Islet precursor cell (in vitro differentiated cells): ENCODE measurements around the gene MTG1.
"Not testable (repeated sequence)": the region's sequence is repeated elsewhere in the genome, so short reads cannot be mapped to it uniquely, and the experiment has no call there.

Experiments
- DNase-seq: peaks from one replicate; pipeline ENCODE4 v3.0.0-alpha.2; 2018

Gene MTG1

DNA sequence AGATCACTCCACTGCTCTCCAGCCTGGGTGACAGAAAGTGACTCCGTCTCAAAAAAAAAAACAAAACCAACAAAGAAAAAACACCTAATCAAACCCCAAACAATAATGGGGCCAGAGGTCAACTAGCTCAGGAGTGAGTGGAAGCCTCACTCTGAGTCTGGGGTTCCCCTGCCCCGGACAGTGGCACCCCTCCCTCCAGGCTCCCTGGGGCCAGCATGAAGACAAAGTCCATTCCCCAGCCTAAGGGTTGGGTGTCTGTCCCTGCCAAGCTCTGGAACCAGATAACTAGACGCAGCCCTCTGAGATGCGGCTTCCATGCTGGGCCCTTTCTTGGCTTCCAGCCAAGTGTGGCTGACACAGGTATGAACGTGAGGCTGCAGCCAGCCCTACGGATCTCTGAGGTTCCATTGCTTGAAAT is 34.4 kb upstream of the MTG1 start:
- no peak for DNase-seq

DNA sequence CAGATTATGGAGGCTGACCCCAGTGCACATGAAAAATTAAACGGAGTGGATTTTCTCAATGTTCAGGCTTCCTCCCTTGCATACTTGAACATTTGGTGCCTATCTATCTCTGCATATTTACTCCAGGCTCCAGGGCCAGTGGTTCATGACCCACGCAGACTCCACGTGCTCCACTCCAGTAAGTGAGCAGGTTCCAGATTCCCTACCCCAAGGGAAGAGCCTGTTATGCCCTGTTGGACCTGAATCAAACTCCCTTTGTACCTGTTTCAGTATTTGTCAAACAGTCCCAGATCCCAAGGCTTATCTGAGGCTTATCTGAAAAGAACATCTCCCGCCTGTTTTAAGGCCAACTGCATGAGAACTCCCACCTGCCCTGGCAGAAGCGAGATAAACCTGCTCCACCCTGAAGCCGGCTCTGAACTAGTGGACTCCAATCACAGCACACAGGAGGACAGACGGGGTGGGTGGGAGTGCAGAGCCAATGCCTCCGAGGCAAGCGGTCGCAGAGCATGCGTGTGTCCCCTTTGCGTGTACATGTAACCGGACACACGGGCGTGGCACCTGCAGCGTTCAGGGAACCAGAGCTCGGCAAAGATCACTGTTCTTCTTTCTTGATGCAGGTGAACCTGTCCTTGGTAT is 33.9 kb upstream of the MTG1 start:
- no peak for DNase-seq

- no peak for DNase-seq
Measured at GRCh38 chr10:133361227-133361626, 32.7 kb upstream of the MTG1 start.

DNA sequence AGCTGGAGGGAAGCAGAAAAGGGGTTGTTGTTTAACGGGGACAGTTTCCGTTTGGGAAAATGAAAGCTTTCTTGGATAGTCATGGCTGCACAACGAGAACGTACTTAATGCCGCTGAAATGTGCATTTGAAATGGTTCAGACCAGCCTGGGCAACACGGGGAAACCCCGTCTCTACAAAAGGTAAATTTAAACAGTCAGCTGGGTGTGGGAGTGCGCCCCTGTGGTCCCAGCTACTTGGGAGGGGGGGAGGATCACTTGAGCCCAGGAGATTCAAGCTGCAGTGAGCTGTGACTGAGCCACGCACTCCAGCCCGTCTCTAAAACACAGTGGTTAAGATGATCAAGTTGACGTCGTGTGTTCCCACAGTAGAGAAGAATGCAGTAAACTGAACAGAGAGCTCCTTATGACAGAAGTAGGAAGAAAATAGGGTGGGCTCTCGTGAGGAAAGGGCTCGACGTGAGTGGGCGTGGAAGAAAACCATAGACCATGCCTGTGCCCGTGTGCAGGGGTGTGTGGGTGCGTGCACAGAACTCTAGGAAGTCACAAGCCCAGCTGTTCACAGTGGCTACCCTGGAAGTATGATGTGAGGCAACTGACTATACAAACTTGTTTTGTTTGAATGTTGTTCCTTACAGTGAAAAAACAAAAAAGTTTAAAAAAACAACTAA is 32.0 kb upstream of the MTG1 start:
- no peak for DNase-seq

- no peak for DNase-seq
Measured at GRCh38 chr10:133362846-133363245, 31.1 kb upstream of the MTG1 start.

- DNase-seq: no peak
Measured at GRCh38 chr10:133364645-133365431, 29.1 kb upstream of the MTG1 start.

GRCh38 chr10:133365461-133366129 is 28.4 kb upstream of the MTG1 start:
- DNase-seq: no peak

DNA sequence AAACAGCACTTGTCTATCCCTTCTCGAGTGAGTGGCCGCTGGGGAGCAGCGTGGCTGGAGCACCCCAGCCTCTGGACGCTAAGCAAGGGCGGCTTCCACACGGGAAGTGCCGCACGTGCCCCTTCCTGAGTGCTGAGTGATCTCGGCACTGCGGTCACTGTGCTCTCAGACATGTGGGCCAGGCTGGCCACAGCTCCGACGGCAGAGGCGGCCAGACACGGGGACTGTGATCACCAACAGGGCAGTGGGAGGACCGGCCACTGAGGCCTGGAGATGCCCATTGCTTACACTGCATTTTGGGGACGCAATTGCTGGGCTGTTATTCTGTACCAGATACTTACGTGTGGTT is 27.9 kb upstream of the MTG1 start:
- DNase-seq: no peak

GRCh38 chr10:133366751-133367150 is 27.2 kb upstream of the MTG1 start:
- DNase-seq: no peak

DNA sequence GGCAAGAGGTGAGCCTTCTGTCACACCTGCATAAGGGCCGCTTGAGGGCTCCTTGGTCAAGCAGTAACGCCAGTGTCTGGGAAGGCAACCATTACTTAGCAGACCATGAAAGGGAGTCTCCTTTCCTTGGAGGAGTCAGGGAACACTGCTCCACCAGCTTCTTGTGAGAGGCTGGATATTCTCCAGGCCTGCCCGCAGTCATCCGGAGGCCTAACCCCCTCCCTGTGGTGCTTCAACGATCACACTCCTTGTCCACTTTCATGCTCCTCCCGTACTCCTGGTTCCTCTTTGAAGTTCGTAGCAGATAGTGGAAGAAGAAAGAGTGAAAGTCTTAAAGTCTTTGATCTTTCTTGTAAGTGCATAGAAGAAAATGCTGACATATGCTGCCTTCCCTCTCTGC is 26.5 kb upstream of the MTG1 start:
- not testable (repeated sequence) for DNase-seq

DNA sequence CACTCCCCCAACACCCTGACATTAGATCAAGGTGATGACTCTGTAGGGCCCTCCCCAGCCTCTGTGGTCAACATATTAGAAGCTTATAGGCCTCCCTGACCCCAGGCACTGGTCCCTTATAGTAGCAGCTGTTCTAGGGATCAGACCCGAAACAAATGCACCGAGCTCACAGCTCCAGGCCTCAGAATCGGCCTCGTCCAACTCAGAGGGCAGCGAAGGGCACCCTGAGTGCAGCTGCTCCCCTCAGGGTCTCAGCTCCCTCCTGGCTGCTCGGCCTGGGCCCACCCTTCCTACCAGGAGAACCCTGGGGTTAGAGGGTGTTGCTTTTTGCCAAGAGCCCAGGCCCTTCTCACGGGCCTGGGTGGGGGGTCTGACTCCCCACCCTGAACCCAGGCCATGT is 25.8 kb upstream of the MTG1 start:
- no peak for DNase-seq

- no peak for DNase-seq
Measured at GRCh38 chr10:133370030-133370786, 23.7 kb upstream of the MTG1 start.

DNA sequence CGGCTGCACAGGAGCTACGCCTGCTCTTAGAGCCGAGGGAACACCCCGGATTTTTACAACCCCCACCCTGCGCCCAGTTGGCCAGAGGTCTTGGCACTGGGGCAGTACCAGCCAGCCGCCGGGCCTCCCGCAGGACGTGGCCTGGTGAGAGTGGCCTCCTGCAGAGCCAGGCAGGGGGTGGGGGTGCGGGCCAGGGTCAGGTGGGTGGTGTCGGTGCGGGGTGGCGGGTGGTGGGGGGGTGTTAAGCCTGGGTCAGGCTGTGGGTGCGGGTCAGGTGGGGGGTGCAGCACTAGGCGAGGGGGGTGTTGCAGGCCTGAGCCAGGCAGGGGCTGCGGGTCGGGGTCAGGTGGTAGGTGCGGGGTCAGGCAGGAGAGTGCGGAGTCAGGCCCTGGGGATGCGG is 21.4 kb upstream of the MTG1 start:
- DNase-seq: no peak

- peak; percentile 97 for DNase-seq
Measured at GRCh38 chr10:133373174-133374090, 20.5 kb upstream of the MTG1 start, which contains the start of gene ECHS1. Gene ECHS1, minus strand, starts transcription at chr10:133373354. Its CDS starts 21 bp downstream, at chr10:133373333.

- DNase-seq: no peak
Measured at GRCh38 chr10:133375357-133376115, 18.4 kb upstream of the MTG1 start.

GRCh38 chr10:133376183-133376582 is 17.8 kb upstream of the MTG1 start:
- DNase-seq: not testable (repeated sequence)

- DNase-seq: no peak
Measured at GRCh38 chr10:133377025-133377817, 16.7 kb upstream of the MTG1 start.

DNA sequence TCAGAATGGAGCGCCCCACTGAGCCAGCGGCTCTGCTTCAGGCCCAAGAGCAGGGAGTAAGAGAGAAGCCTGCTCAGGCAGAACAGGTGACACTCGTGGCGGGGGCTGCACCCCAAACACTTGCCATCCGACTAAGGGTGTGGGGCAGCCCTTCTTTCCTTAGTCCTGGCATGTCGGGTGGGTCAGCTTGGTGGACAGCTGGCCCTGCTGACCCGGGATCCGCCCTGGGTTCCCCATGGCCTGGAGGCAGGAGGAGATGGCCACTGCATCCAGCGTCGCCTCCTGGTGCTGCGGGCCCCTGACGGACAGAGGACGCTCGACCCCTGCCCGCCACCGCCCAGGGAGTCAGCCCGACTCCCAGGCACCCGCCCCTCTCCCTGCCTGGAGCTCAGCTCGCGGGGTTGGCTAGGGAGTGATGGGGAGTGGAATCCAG is 16.1 kb upstream of the MTG1 start:
- DNase-seq: no peak

DNA sequence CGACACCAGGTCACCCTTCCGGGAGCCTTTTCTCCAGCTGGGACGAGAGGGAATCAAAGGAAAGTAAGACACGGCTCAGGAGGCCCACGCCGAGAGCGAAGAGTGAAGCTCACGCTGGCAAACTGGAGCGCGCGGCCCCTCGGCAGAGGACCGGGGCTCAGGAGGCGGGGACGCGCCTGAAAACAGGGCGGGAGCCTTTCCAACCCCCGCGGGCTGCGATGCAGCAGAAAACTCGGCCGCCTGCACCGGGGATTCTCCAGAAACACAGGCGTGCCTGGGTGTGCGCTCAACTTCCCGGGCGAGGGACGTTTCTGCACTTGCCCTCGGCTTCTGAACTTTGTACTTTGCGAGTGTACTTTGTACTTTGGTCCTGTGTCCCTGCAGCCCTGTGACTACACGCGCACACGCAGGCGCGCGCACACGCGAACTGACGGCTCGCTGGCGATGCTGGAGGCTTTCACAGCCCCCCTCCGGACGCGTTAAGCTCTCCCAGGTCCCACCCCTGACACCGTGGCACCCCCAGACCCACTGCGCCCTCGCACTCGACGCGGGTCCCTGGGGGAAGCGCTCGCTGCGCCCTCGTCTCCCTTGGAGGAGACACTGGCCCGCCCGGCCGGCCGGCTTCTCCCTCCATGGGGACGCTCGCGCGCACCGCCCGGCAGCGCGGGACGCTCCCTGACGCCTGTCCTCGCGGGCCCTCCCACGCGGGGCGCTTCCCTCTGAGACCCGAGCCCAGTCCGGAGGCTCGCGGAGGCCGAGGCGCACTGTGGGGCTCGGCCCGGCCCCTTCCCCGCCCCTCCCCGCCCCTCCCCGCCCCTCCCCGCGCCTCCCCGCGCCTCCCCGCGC is 15.5 kb upstream of the MTG1 start:
- peak; percentile 74 for DNase-seq
